OCI-LY3 (cell line): ENCODE data around the gene AREL1.

Experiments
- H2AFZ ChIP-seq: fragments of 200-600, 300-600 bp; shearing (Covaris generic); 2 replicates; pipeline ENCODE4 v1.6.0; 2014; ENCODE audit warnings: antibody characterized with exemption, low read depth, low read length
- H3K27ac ChIP-seq: fragments of 200-600, 300-600 bp; sonication (generic); 2 replicates; pipeline ENCODE4 v1.5.1; 2014; ENCODE audit warnings: mild to moderate bottlenecking, low read length, moderate library complexity, mixed read lengths
- H3K27me3 ChIP-seq: fragments of 200-600, 300-600 bp; sonication (generic); 2 replicates; pipeline ENCODE4 v1.6.1; 2014; ENCODE audit warnings: low read depth, low read length, mixed read lengths
- H3K36me3 ChIP-seq: fragments of 200-600, 300-600 bp; sonication (generic); replicated peaks from 2 replicates; pipeline ENCODE3; 2014; ENCODE audit warnings: low read depth, low read length, mixed read lengths
- H3K4me1 ChIP-seq: fragments of 300-600, 200-600 bp; sonication (generic); 2 replicates; pipeline ENCODE4 v1.6.1; 2014; ENCODE audit warnings: low read length, mixed read lengths
- H3K4me2 ChIP-seq: fragments of 200-600, 300-600 bp; sonication (generic); 2 replicates; pipeline ENCODE4 v1.6.1; 2014; ENCODE audit warnings: low read length, mixed read lengths
- H3K4me3 ChIP-seq: fragments of 300-600, 200-600 bp; sonication (generic); 2 replicates; pipeline ENCODE4 v1.5.1; 2014; ENCODE audit warnings: antibody characterized with exemption, mild to moderate bottlenecking, low read length, moderate library complexity
- H3K79me2 ChIP-seq: fragments of 300-600, 200-600 bp; shearing (Covaris generic); 2 replicates; pipeline ENCODE4 v1.6.1; 2014; ENCODE audit warnings: mild to moderate bottlenecking, low read length, mixed read lengths
- H3K9ac ChIP-seq: fragments of 300-600, 200-600 bp; shearing (Covaris generic); 2 replicates; pipeline ENCODE4 v1.6.0; 2014; ENCODE audit warnings: mild to moderate bottlenecking, low read length, moderate library complexity
- H3K9me3 ChIP-seq: fragments of 200-600, 300-600 bp; shearing (Covaris generic); 2 replicates; pipeline ENCODE4 v1.6.1; 2014; ENCODE audit warnings: low read length, mixed read lengths; ENCODE audit not compliant: insufficient read depth
- H4K20me1 ChIP-seq: fragments of 200-600, 300-600 bp; sonication (generic); 2 replicates; pipeline ENCODE4 v1.6.1; 2016; ENCODE audit warnings: low read length, mixed read lengths; ENCODE audit not compliant: insufficient read depth
- EZH2phosphoT487 ChIP-seq: fragments of 200-600 bp; shearing (Covaris generic); IDR thresholded peaks from 2 replicates; pipeline ENCODE4 v1.6.1; 2018; ENCODE audit warnings: antibody characterized with exemption, mixed run types, low read depth
- TF ChIP-seq, protein P1 (sequence below): fragments of 200-600, 300-600 bp; sonication (generic); IDR thresholded peaks from 2 replicates; pipeline ENCODE4 v1.5.1; 2014; ENCODE audit warnings: antibody characterized with exemption, low read length, low read depth

AREL1 gene

DNA sequence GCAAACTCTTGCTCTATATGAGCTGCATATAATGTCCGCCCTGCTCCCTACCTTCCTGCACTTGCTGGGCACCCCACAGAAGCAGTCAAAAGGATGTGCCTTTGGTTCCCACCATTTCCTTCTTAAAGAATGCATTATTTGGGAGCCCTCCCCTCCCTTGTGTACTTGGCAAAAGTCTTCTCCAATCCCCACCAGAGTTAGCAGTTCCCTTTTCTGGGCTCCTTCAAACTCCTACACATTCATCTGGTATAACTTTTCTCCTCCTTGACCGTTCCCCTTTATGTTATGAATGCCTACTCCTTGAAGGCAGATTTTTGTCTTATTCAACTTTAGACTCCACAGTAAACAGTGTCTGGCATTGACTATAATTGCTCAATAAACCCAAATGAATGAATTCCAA, 27.8 kb downstream of the AREL1 start:
- Histone ChIP-seq H3K4me2 (peak overlapping the region; percentile 57), H3K27ac (no peak overlapping the region), H3K36me3 (peaks cover 39% of the 10 kb centered on the region)

GRCh38 chr14:74684434-74684833, 28.4 kb downstream of the AREL1 start:
- Histone ChIP-seq H3K9me3 (no peaks in the 10 kb centered on the region), H3K27ac (no peak overlapping the region), H3K4me1 (peaks cover 17% of the 10 kb centered on the region), H4K20me1 (no peaks in the 10 kb centered on the region), H3K79me2 (no peaks in the 10 kb centered on the region), H2AFZ (no peak overlapping the region), H3K4me2 (peak overlapping the region; percentile 57), H3K27me3 (no peaks in the 10 kb centered on the region), H3K4me3 (peak overlapping the region; percentile 31; the same call in 1 of the 2 replicates), H3K36me3 (peaks cover 39% of the 10 kb centered on the region), H3K9ac (no peak overlapping the region)
- TF ChIP-seq, protein P1, sequence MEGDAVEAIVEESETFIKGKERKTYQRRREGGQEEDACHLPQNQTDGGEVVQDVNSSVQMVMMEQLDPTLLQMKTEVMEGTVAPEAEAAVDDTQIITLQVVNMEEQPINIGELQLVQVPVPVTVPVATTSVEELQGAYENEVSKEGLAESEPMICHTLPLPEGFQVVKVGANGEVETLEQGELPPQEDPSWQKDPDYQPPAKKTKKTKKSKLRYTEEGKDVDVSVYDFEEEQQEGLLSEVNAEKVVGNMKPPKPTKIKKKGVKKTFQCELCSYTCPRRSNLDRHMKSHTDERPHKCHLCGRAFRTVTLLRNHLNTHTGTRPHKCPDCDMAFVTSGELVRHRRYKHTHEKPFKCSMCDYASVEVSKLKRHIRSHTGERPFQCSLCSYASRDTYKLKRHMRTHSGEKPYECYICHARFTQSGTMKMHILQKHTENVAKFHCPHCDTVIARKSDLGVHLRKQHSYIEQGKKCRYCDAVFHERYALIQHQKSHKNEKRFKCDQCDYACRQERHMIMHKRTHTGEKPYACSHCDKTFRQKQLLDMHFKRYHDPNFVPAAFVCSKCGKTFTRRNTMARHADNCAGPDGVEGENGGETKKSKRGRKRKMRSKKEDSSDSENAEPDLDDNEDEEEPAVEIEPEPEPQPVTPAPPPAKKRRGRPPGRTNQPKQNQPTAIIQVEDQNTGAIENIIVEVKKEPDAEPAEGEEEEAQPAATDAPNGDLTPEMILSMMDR = no peak
- no peak for TF ChIP-seq EZH2phosphoT487

More for the DNA sequence above, 27.8 kb downstream of the AREL1 start:
- peak overlapping the region; percentile 31; the same call in 1 of the 2 replicates for H3K4me3 ChIP-seq
- no peaks in the 10 kb centered on the region for H3K79me2 ChIP-seq
- H3K9ac ChIP-seq = no peak overlapping the region
- no peak overlapping the region for H2AFZ ChIP-seq
- TF ChIP-seq, protein P1 = no peak
- TF ChIP-seq EZH2phosphoT487 = no peak
- H3K4me1 ChIP-seq = peaks cover 17% of the 10 kb centered on the region
- H3K27me3 ChIP-seq = no peaks in the 10 kb centered on the region
- H4K20me1 ChIP-seq = no peaks in the 10 kb centered on the region
- no peaks in the 10 kb centered on the region for H3K9me3 ChIP-seq

- Histone ChIP-seq H2AFZ (no peak overlapping the region), H3K9me3 (no peaks in the 10 kb centered on the region), H3K9ac (no peak overlapping the region), H3K79me2 (no peaks in the 10 kb centered on the region), H3K27me3 (no peaks in the 10 kb centered on the region), H3K4me1 (peaks cover 17% of the 10 kb centered on the region), H3K4me3 (no peak overlapping the region), H3K4me2 (no peak overlapping the region), H4K20me1 (no peaks in the 10 kb centered on the region), H3K36me3 (peaks cover 38% of the 10 kb centered on the region), H3K27ac (no peak overlapping the region)
- TF ChIP-seq, protein P1 = no peak
- TF ChIP-seq EZH2phosphoT487 = no peak
These were observed 29.5 kb downstream of the AREL1 start for GRCh38 chr14:74683406-74683805.

GRCh38 chr14:74682169-74682952, 30.5 kb downstream of the AREL1 start:
- H3K4me3 ChIP-seq = no peak overlapping the region
- H3K9ac ChIP-seq = no peak overlapping the region
- no peaks in the 10 kb centered on the region for H3K27me3 ChIP-seq
- no peaks in the 10 kb centered on the region for H3K79me2 ChIP-seq
- no peak for TF ChIP-seq EZH2phosphoT487
- TF ChIP-seq, protein P1 = no peak
- no peaks in the 10 kb centered on the region for H3K9me3 ChIP-seq
- H3K4me1 ChIP-seq = peaks cover 17% of the 10 kb centered on the region
- H3K4me2 ChIP-seq = no peak overlapping the region
- no peaks in the 10 kb centered on the region for H4K20me1 ChIP-seq
- H3K27ac ChIP-seq = no peak overlapping the region
- H3K36me3 ChIP-seq = peaks cover 33% of the 10 kb centered on the region
- H2AFZ ChIP-seq = no peak overlapping the region
